OCI-LY7 (cell line): ENCODE data around the gene LYPD8. TPM values are rescaled to one million over a fixed set of nuclear protein-coding genes. Genes with fewer than 3 reads are reported as not detected.

Experiments
- BruUV-seq: library from RNA; stranded (reverse); fragments of 400-500 nt; replicated peaks from 2 replicates; lab custom pipeline; 2021; lab: Mats Ljungman, UMichigan
- CTCF ChIA-PET: fragments of 300-600 bp; sonication (Branson Sonifier 250); formaldehyde crosslinking; loops from one replicate; lab custom pipeline; 2022; ENCODE audit warnings: antibody characterized with exemption; ENCODE audit not compliant: unreplicated experiment; lab: Charles Lee
- POLR2A ChIA-PET: fragments of 300-600 bp; sonication (Branson Sonifier 250); formaldehyde crosslinking; loops from one replicate; lab custom pipeline; 2022; ENCODE audit warnings: antibody characterized with exemption; lab: Charles Lee
- DNase-seq: peaks from one replicate; pipeline ENCODE4 v3.0.0-alpha.2; 2015; ENCODE audit warnings: low spot score
- H2AFZ ChIP-seq: fragments of 200-600 bp; sonication (generic), shearing (Covaris generic); 2 replicates; pipeline ENCODE4 v1.6.1; 2014; ENCODE audit warnings: mild to moderate bottlenecking, antibody characterized with exemption, low read length, moderate library complexity
- H3K27ac ChIP-seq: fragments of 200-600 bp; sonication (generic); 2 replicates; pipeline ENCODE4 v1.5.1; 2014; ENCODE audit warnings: mixed run types, low read depth, mild to moderate bottlenecking, moderate library complexity, low read length, inconsistent platforms; ENCODE audit not compliant: poor library complexity, severe bottlenecking
- H3K36me3 ChIP-seq: fragments of 200-600 bp; sonication (generic); 2 replicates; pipeline ENCODE4 v1.6.1; 2014; ENCODE audit warnings: mild to moderate bottlenecking, antibody characterized with exemption, low read length, moderate library complexity, mixed read lengths; ENCODE audit not compliant: insufficient read depth
- H3K4me1 ChIP-seq: fragments of 200-600 bp; sonication (generic); 2 replicates; pipeline ENCODE4 v1.5.1; 2014; ENCODE audit warnings: mild to moderate bottlenecking, low read length; ENCODE audit not compliant: insufficient read depth, poor library complexity, severe bottlenecking
- H3K4me2 ChIP-seq: fragments of 200-600 bp; sonication (generic); 2 replicates; pipeline ENCODE4 v1.6.1; 2014; ENCODE audit warnings: mild to moderate bottlenecking, low read length
- H3K4me3 ChIP-seq: fragments of 200-600 bp; sonication (generic); 2 replicates; pipeline ENCODE4 v1.5.1; 2014; ENCODE audit warnings: mild to moderate bottlenecking, low read depth, low read length; ENCODE audit not compliant: poor library complexity, severe bottlenecking
- H3K79me2 ChIP-seq: fragments of 200-600 bp; sonication (generic); 2 replicates; pipeline ENCODE4 v1.6.1; 2016; ENCODE audit warnings: low read depth, mild to moderate bottlenecking, low read length, moderate library complexity, mixed read lengths; ENCODE audit not compliant: insufficient read depth
- H3K9me2 ChIP-seq: fragments of 200-600 bp; sonication (generic); 2 replicates; pipeline ENCODE4 v1.6.1; 2016; ENCODE audit warnings: mild to moderate bottlenecking, low read length, mixed read lengths; ENCODE audit not compliant: insufficient read depth
- H3K9me3 ChIP-seq: fragments of 200-600 bp; sonication (generic); 2 replicates; pipeline ENCODE4 v1.6.1; 2014; ENCODE audit warnings: mild to moderate bottlenecking, mixed run types, low read length, mixed read lengths
- H4K20me1 ChIP-seq: fragments of 200-600 bp; sonication (generic); 2 replicates; pipeline ENCODE4 v1.6.1; 2014; ENCODE audit warnings: mild to moderate bottlenecking, antibody characterized with exemption, low read length, moderate library complexity, mixed read lengths; ENCODE audit not compliant: insufficient read depth
- EZH2phosphoT487 ChIP-seq: fragments of 200-600 bp; sonication (generic); IDR thresholded peaks from 2 replicates; pipeline ENCODE4 v1.6.1; 2018; ENCODE audit warnings: low read depth, borderline replicate concordance, mild to moderate bottlenecking, mixed run types, antibody characterized with exemption, low read length, moderate library complexity, mixed read lengths
- intact Hi-C: fragments of 100-400 bp; cut with micrococcal nuclease; formaldehyde crosslinking; loops from one replicate; pipeline ENCODE4 v1.10.0; 2022; ENCODE audit not compliant: unreplicated experiment
- total RNA-seq, 2 experiments: library from RNA; depleted of rRNA in 1 of 2; stranded (reverse); fragments of >200 nt in 1 of 2; shearing (Covaris generic) in 1 of 2; gene quantifications; 2 replicates each; pipeline ENCODE4 v1.2.3, GENCODE V29; 2014 to 2022
- TF ChIP-seq, protein P1 (sequence below): fragments of 200-600 bp; sonication (generic); conservative IDR thresholded peaks from 2 replicates; pipeline ENCODE4 v1.5.1; 2014; ENCODE audit warnings: mild to moderate bottlenecking, antibody characterized with exemption, low read length, moderate library complexity, mixed read lengths

Gene LYPD8
- total RNA-seq, 2 experiments from 2014 or later: not detected

- no peaks in the 10 kb centered on the region for H4K20me1 ChIP-seq
- intact Hi-C loops: no loop called here
- no peak for DNase-seq
- no peak overlapping the region for H3K4me3 ChIP-seq
- H2AFZ ChIP-seq: no peak overlapping the region
- H3K36me3 ChIP-seq: no peaks in the 10 kb centered on the region
- no peak overlapping the region for H3K27ac ChIP-seq
- BruUV-seq: no TSS peak
- ChIA-PET POLR2A (no interaction called here), CTCF (no interaction called here)
- H3K9me3 ChIP-seq: peaks cover 13% of the 10 kb centered on the region
- H3K9me2 ChIP-seq: no peaks in the 10 kb centered on the region
- H3K4me1 ChIP-seq: no peaks in the 10 kb centered on the region
- no peaks in the 10 kb centered on the region for H3K79me2 ChIP-seq
- TF ChIP-seq EZH2phosphoT487: no peak
- TF ChIP-seq, protein P1, sequence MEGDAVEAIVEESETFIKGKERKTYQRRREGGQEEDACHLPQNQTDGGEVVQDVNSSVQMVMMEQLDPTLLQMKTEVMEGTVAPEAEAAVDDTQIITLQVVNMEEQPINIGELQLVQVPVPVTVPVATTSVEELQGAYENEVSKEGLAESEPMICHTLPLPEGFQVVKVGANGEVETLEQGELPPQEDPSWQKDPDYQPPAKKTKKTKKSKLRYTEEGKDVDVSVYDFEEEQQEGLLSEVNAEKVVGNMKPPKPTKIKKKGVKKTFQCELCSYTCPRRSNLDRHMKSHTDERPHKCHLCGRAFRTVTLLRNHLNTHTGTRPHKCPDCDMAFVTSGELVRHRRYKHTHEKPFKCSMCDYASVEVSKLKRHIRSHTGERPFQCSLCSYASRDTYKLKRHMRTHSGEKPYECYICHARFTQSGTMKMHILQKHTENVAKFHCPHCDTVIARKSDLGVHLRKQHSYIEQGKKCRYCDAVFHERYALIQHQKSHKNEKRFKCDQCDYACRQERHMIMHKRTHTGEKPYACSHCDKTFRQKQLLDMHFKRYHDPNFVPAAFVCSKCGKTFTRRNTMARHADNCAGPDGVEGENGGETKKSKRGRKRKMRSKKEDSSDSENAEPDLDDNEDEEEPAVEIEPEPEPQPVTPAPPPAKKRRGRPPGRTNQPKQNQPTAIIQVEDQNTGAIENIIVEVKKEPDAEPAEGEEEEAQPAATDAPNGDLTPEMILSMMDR: no peak
- H3K4me2 ChIP-seq: no peak overlapping the region
Observed at GRCh38 chr1:248756151-248756550, 592 bp upstream of the LYPD8 start.

DNA sequence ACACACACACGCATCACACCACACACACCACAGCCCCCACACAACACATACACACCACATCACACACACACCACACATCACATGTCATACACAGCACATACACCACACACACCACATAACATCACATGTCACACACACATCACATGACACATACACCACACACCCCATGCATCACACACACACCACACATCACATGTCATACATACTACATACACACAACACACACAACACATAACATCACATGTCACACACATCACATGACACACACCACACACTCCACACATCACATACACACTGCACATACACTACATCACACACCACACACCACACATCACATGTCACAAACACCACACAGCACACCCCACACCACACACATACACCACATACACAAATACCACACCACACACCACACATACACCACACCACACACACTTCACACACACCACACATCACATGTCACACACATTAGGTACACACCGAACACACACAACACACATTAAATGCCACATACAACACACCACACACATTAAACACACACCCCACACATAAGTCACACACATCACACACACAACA, 1.8 kb downstream of the LYPD8 start:
- H3K36me3 ChIP-seq: no peaks in the 10 kb centered on the region
- intact Hi-C loops: no loop called here
- H3K4me3 ChIP-seq: no peak overlapping the region
- BruUV-seq: no TSS peak
- H2AFZ ChIP-seq: no peak overlapping the region
- H3K4me2 ChIP-seq: no peak overlapping the region
- ChIA-PET POLR2A (no interaction called here), CTCF (no interaction called here)
- no peaks in the 10 kb centered on the region for H3K79me2 ChIP-seq
- TF ChIP-seq, protein P1: no peak
- no peak for TF ChIP-seq EZH2phosphoT487
- H3K27ac ChIP-seq: no peak overlapping the region
- peaks cover 13% of the 10 kb centered on the region for H3K9me3 ChIP-seq
- H3K4me1 ChIP-seq: no peaks in the 10 kb centered on the region
- DNase-seq: no peak
- H4K20me1 ChIP-seq: no peaks in the 10 kb centered on the region
- H3K9me2 ChIP-seq: no peaks in the 10 kb centered on the region

GRCh38 chr1:248753029-248753594, 2.4 kb downstream of the LYPD8 start:
- Histone ChIP-seq H3K79me2 (no peaks in the 10 kb centered on the region), H3K27ac (no peak overlapping the region), H3K4me1 (no peaks in the 10 kb centered on the region), H3K9me3 (peaks cover 13% of the 10 kb centered on the region), H4K20me1 (no peaks in the 10 kb centered on the region), H3K4me2 (no peak overlapping the region), H3K9me2 (no peaks in the 10 kb centered on the region), H3K4me3 (no peak overlapping the region), H2AFZ (no peak overlapping the region), H3K36me3 (no peaks in the 10 kb centered on the region)
- ChIA-PET CTCF (no interaction called here), POLR2A (no interaction called here)
- intact Hi-C loops: no loop called here
- no TSS peak for BruUV-seq
- DNase-seq: no peak
- TF ChIP-seq, protein P1: no peak
- no peak for TF ChIP-seq EZH2phosphoT487
